A549 (cell line): ENCODE results near the gene CPA1.

ENCODE experiments used
- CBX8 ChIP-seq: fragments of 200-600 bp; sonication (generic); IDR thresholded peaks from 2 replicates; pipeline ENCODE4 v1.6.1; 2016
- CTCF ChIP-seq: fragments of >200 bp; sonication (Bioruptor Twin); formaldehyde crosslinking; IDR thresholded peaks from 3 replicates; pipeline ENCODE4 v1.5.1; 2016
- JUNB ChIP-seq: fragments of >200 bp; sonication (Bioruptor Twin); formaldehyde crosslinking; IDR thresholded peaks from 2 replicates; pipeline ENCODE4 v1.6.1; 2016
- MAZ ChIP-seq: fragments of 150-350 bp; IDR thresholded peaks from 2 replicates; pipeline ENCODE4 v1.6.1; 2014; ENCODE audit warnings: antibody characterized with exemption, low read depth, low read length, borderline replicate concordance
- MYC ChIP-seq: IDR thresholded peaks from 2 replicates; pipeline ENCODE4 v1.6.1; 2012; ENCODE audit warnings: mild to moderate bottlenecking, inconsistent platforms, low read length, improper control_type of control experiment, borderline replicate concordance
- NR3C1 ChIP-seq: fragments of >200 bp; sonication (Bioruptor Twin); formaldehyde crosslinking; IDR thresholded peaks from 3 replicates; pipeline ENCODE4 v1.6.1; 2017
- POLR2A ChIP-seq: IDR thresholded peaks from 2 replicates; pipeline ENCODE4 v1.6.1; 2012; ENCODE audit warnings: mild to moderate bottlenecking, low read length
- RFX5 ChIP-seq: fragments of 450-650 bp; IDR thresholded peaks from 2 replicates; pipeline ENCODE4 v1.7.1; 2014; ENCODE audit warnings: antibody characterized with exemption, mild to moderate bottlenecking, moderate library complexity
- SREBF2 ChIP-seq: fragments of 450-650 bp; IDR thresholded peaks from 2 replicates; pipeline ENCODE4 v1.6.1; 2014; ENCODE audit warnings: mild to moderate bottlenecking, moderate library complexity
- TF ChIP-seq, protein P1 (sequence below): fragments of 200-600 bp; sonication (generic); IDR thresholded peaks from 2 replicates; pipeline ENCODE4 v1.6.1; 2016; ENCODE audit warnings: antibody characterized with exemption, mild to moderate bottlenecking, moderate library complexity

DNA sequence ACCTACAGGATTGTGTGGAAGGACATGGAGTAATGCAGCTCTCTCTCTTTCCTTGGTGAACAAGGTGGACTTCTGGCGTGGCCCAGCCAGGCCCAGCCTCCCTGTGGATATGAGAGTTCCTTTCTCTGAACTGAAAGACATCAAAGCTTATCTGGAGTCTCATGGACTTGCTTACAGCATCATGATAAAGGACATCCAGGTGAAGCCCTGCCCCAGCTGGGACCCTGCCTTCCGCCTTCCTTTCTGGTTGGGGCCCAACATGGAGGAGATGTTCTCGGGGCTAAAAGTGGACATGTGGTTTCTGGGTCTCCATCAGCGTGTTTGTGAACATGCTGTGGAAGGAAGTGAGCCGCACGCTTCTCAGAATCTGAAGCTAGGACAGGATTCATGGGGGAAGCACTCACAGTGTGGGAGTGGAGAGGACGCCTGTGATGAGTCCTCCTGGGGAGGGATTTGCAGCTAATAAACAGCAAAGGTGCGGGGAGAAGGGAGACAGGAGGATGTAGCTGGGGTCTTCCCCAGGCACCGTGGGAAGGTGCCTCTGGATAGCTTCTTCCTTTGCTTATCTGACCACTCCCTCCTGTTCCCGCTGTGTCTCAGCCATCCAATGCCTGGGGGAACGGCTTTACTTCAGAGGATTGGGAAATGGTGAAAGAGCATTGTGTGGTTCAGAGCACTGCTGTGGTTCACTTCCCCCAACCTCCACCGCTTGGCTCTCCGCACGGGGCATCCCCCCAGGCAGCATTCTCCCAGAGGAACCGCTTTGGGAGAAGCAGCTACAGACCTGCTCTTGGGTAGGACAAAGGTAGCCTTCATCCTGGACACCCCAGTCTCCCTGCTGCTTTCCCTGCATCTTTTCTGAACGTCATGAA lies 30.1 kb upstream of the CPA1 start:
- TF ChIP-seq RFX5 (no peak), MAZ (no peak), CTCF (no peak), POLR2A (no peak), NR3C1 (no peak), CBX8 (no peak), MYC (no peak), JUNB (no peak), SREBF2 (no peak)
- TF ChIP-seq, protein P1, sequence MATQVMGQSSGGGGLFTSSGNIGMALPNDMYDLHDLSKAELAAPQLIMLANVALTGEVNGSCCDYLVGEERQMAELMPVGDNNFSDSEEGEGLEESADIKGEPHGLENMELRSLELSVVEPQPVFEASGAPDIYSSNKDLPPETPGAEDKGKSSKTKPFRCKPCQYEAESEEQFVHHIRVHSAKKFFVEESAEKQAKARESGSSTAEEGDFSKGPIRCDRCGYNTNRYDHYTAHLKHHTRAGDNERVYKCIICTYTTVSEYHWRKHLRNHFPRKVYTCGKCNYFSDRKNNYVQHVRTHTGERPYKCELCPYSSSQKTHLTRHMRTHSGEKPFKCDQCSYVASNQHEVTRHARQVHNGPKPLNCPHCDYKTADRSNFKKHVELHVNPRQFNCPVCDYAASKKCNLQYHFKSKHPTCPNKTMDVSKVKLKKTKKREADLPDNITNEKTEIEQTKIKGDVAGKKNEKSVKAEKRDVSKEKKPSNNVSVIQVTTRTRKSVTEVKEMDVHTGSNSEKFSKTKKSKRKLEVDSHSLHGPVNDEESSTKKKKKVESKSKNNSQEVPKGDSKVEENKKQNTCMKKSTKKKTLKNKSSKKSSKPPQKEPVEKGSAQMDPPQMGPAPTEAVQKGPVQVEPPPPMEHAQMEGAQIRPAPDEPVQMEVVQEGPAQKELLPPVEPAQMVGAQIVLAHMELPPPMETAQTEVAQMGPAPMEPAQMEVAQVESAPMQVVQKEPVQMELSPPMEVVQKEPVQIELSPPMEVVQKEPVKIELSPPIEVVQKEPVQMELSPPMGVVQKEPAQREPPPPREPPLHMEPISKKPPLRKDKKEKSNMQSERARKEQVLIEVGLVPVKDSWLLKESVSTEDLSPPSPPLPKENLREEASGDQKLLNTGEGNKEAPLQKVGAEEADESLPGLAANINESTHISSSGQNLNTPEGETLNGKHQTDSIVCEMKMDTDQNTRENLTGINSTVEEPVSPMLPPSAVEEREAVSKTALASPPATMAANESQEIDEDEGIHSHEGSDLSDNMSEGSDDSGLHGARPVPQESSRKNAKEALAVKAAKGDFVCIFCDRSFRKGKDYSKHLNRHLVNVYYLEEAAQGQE, result no peak
